ENCODE data around the gene COL5A3. TPM values are rescaled to one million over a fixed set of nuclear protein-coding genes. Genes with fewer than 3 reads are reported as not detected.

The COL5A3 gene
- total and polyA plus RNA-seq, 2 donors, result 1.6 to 10.7 TPM

DNA sequence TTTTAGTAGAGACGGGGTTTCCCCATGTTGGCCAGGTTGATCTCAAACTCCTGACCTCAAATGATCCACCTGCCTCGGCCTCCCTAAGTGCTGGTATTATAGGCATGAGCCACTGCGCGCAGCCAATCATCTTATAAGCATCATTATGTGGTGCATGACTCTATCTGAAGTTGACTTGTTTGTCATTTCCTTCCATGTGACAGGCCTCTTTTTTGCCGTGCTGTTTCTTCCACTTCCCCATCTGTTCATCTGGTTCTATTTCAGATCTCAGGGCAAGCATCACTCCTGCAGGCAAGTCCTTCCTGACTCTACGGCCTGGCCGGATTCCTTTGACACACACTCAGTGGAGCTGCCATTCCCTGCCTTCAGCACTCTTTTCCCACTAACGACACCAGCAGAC lies 15.2 kb downstream of the COL5A3 start:
- no peaks in the 10 kb centered on the region for H3K4me1 ChIP-seq (ENCODE audit: control insufficient read depth in 2 of 2, insufficient read depth in 2 of 2, low read length in 2 of 2)
- no peaks in the 10 kb centered on the region for H3K9me3 ChIP-seq (ENCODE audit: control insufficient read depth in 2 of 2, insufficient read depth in 1 of 2, low read length in 1 of 2)
- WGBS, result 74% methylated on average over 8 of the region's 8 CpGs
- no peak for DNase-seq (ENCODE audit: low read depth in 6 of 9, low spot score in 9 of 9)
- no peak overlapping the region for H3K27ac ChIP-seq (ENCODE audit: low read depth in 1 of 2, low read length in 1 of 2)
- peaks cover 0 to 9% of the 10 kb centered on the region in 2 donors for H3K27me3 ChIP-seq (ENCODE audit: control insufficient read depth in 2 of 2, insufficient read depth in 1 of 2, low read length in 1 of 2)
- H3K36me3 ChIP-seq (ENCODE audit: control insufficient read depth in 2 of 2, insufficient read depth in 2 of 2, low read length in 1 of 2), result no peaks in the 10 kb centered on the region
- H3K4me3 ChIP-seq (ENCODE audit: low read length in 2 of 2), result no peak overlapping the region

DNA sequence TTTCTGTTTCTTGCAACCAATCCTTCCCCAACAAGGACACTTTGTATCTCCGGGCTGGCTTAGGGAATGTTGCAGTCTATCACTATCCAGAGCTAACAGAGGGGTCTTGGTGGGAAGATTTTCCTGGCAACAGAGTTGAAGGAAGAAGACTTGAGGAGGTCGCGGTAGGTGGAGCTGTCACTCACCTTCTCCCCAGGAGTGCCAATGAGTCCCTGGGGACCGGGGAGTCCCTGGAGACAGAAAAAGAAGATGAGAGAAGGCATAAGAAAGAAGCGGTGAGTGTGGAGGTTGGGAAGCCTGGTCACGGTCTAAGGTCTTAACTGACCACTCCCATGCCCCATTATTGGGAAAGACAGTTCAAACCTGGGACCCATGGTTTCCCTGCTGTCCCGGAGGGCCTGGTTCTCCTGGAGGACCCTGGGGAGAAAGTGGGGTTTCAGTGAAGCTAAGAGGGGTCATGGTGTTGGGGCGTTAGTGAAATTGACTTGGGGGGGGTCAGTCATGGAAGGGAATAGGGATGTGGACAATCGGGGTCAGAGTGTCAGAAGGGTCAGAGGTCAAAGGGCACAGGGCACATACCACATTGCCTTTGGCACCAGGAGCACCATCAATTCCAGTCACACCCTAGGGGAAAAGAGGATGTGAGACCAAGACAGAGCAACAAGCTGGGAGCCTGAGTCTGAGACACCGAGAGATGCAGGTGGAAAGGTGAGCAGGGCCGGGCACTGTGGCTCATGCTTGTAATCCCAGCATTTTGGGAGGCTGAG lies 18.7 kb downstream of the COL5A3 start:
- Histone ChIP-seq H3K27ac (ENCODE audit: low read depth in 1 of 2, low read length in 1 of 2) (no peak overlapping the region), H3K27me3 (ENCODE audit: control insufficient read depth in 2 of 2, insufficient read depth in 1 of 2, low read length in 1 of 2) (peaks cover 0 to 6% of the 10 kb centered on the region in 2 donors), H3K9me3 (ENCODE audit: control insufficient read depth in 2 of 2, insufficient read depth in 1 of 2, low read length in 1 of 2) (no peaks in the 10 kb centered on the region), H3K4me3 (ENCODE audit: low read length in 2 of 2) (no peak overlapping the region), H3K4me1 (ENCODE audit: control insufficient read depth in 2 of 2, insufficient read depth in 2 of 2, low read length in 2 of 2) (no peaks in the 10 kb centered on the region), H3K36me3 (ENCODE audit: control insufficient read depth in 2 of 2, insufficient read depth in 2 of 2, low read length in 1 of 2) (no peaks in the 10 kb centered on the region)
- 79% methylated on average over 11 of the region's 11 CpGs for WGBS
- no peak for DNase-seq (ENCODE audit: low read depth in 6 of 9, low spot score in 9 of 9)

DNA sequence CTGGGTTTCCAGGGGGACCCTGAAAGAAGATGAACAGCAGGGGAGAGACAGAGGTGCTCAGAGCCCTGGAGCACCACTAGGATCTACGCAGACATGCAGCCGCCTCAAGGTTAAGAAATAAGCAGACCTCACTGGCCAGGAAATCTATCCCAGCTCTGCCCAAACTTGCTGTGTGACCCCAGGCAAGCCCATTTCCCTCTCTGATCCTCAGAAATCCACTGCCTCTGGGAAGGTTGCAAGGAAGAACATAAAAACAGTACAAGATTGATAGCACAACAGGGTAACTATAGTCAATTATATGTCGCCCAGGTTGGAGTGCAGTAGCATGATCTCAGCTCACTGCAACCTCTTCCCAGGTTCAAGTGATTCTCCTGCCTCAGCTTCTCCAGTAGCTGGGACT lies 20.8 kb downstream of the COL5A3 start:
- Histone ChIP-seq H3K36me3 (ENCODE audit: control insufficient read depth in 2 of 2, insufficient read depth in 2 of 2, low read length in 1 of 2) (no peaks in the 10 kb centered on the region), H3K9me3 (ENCODE audit: control insufficient read depth in 2 of 2, insufficient read depth in 1 of 2, low read length in 1 of 2) (no peaks in the 10 kb centered on the region), H3K4me3 (ENCODE audit: low read length in 2 of 2) (no peak overlapping the region), H3K27me3 (ENCODE audit: control insufficient read depth in 2 of 2, insufficient read depth in 1 of 2, low read length in 1 of 2) (no peaks in the 10 kb centered on the region), H3K27ac (ENCODE audit: low read depth in 1 of 2, low read length in 1 of 2) (no peak overlapping the region), H3K4me1 (ENCODE audit: control insufficient read depth in 2 of 2, insufficient read depth in 2 of 2, low read length in 2 of 2) (no peaks in the 10 kb centered on the region)
- no peak for DNase-seq (ENCODE audit: low read depth in 6 of 9, low spot score in 9 of 9)
- WGBS, result 95% methylated on average over 3 of the region's 3 CpGs

DNA sequence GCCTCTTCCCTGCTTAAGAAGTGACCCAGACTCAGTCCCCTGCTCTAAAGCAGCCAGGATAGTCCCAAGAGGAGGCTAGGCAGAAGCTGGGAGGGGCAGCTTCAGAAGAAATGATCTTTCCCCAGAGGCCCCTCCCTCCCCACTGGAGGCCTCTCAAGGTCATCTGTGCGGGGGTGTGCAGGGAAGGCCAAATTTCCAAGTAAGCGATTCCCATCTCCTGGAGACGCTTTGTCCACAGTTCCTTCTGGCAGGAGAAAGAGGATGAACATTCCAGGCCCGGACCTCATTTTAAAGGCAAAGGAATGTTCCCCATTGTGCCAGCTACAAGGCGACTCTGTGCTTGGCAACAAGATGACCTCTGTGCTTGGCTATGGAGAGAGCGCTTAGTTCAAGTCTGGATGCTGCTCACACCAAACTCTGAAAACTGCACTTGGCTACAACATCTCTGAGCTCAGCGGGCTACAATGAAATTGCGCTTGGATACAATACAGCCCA lies 23.5 kb downstream of the COL5A3 start:
- H3K27ac ChIP-seq (ENCODE audit: low read depth in 1 of 2, low read length in 1 of 2), result no peak overlapping the region

DNA sequence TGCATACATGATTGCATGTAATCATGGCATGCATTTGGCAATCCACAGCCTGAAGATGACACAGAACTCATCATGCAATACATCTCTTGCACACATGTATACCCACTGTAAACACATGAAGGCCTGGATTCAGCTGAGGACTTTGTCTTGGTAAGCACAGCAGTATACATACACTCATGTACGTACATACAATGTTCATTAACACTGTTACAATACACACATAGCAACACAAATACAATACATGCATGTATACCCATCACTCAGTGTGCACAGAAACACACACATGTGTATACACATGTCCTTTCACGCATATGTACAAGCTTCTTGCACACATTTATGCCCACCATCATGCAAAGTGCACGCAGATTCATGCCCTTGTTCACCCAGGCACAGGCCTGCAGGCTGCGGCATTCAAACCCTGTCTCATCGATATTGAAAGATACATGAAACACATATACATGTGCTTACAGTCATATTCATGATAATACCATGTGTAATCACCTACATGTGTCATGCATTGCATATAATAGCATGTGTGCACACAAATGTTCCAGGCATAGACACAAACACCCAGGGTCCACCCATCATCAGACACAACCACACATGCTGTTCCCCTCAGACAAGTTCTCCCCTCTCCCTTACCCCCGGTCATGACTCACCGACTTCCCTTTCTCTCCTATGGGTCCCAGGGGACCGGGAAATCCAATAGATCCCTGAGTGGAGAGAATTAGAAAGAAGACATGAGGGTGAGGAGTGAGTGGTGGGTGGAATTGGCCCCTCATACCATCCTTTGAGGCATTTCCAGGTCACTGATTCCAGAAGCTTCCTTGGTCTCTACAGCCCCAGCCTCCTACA lies 28.7 kb downstream of the COL5A3 start:
- WGBS, result 85% methylated on average over 8 of the region's 8 CpGs

More for the DNA sequence above, 23.5 kb downstream of the COL5A3 start:
- H3K27me3 ChIP-seq (ENCODE audit: control insufficient read depth in 2 of 2, insufficient read depth in 1 of 2, low read length in 1 of 2), result no peaks in the 10 kb centered on the region
- WGBS, result 69% methylated on average over 8 of the region's 8 CpGs
- no peak overlapping the region for H3K4me3 ChIP-seq (ENCODE audit: low read length in 2 of 2)
- H3K9me3 ChIP-seq (ENCODE audit: control insufficient read depth in 2 of 2, insufficient read depth in 1 of 2, low read length in 1 of 2), result no peaks in the 10 kb centered on the region
- H3K36me3 ChIP-seq (ENCODE audit: control insufficient read depth in 2 of 2, insufficient read depth in 2 of 2, low read length in 1 of 2), result no peaks in the 10 kb centered on the region
- DNase-seq (ENCODE audit: low read depth in 6 of 9, low spot score in 9 of 9), result no peak
- no peaks in the 10 kb centered on the region for H3K4me1 ChIP-seq (ENCODE audit: control insufficient read depth in 2 of 2, insufficient read depth in 2 of 2, low read length in 2 of 2)

DNA sequence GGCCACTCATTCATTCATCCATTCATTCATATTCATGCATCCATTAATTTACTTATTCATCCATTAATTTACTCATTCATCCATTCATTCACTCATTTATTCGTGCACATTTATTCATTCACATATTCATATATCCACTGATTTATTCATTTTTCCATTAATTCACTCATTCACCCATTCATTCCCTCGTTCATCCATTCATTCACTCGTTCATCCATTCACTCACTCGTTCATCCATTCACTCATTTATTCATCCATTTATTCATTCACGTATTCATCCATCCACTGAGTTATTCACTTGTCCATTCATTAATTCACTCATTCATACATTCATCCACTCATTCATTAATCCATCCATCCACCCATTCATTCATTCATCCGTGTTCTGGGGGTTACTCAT lies 38.2 kb downstream of the COL5A3 start:
- WGBS, result 89% methylated on average over 6 of the region's 6 CpGs
- H3K4me3 ChIP-seq (ENCODE audit: low read length in 2 of 2), result no peak overlapping the region
- H3K27me3 ChIP-seq (ENCODE audit: control insufficient read depth in 2 of 2, insufficient read depth in 1 of 2, low read length in 1 of 2), result peaks cover under 1 to 16% of the 10 kb centered on the region in 2 donors
- H3K36me3 ChIP-seq (ENCODE audit: control insufficient read depth in 2 of 2, insufficient read depth in 2 of 2, low read length in 1 of 2), result no peaks in the 10 kb centered on the region
- no peaks in the 10 kb centered on the region for H3K4me1 ChIP-seq (ENCODE audit: control insufficient read depth in 2 of 2, insufficient read depth in 2 of 2, low read length in 2 of 2)
- no peak for DNase-seq (ENCODE audit: low read depth in 6 of 9, low spot score in 9 of 9)
- H3K9me3 ChIP-seq (ENCODE audit: control insufficient read depth in 2 of 2, insufficient read depth in 1 of 2, low read length in 1 of 2), result no peaks in the 10 kb centered on the region
- H3K27ac ChIP-seq (ENCODE audit: low read depth in 1 of 2, low read length in 1 of 2), result no peak overlapping the region

More for the DNA sequence above, 28.7 kb downstream of the COL5A3 start:
- no peak for DNase-seq (ENCODE audit: low read depth in 6 of 9, low spot score in 9 of 9)
- H3K36me3 ChIP-seq (ENCODE audit: control insufficient read depth in 2 of 2, insufficient read depth in 2 of 2, low read length in 1 of 2), result no peaks in the 10 kb centered on the region
- H3K4me3 ChIP-seq (ENCODE audit: low read length in 2 of 2), result no peak overlapping the region
- H3K27ac ChIP-seq (ENCODE audit: low read depth in 1 of 2, low read length in 1 of 2), result no peak overlapping the region
- H3K4me1 ChIP-seq (ENCODE audit: control insufficient read depth in 2 of 2, insufficient read depth in 2 of 2, low read length in 2 of 2), result no peaks in the 10 kb centered on the region
- no peaks in the 10 kb centered on the region for H3K27me3 ChIP-seq (ENCODE audit: control insufficient read depth in 2 of 2, insufficient read depth in 1 of 2, low read length in 1 of 2)
- H3K9me3 ChIP-seq (ENCODE audit: control insufficient read depth in 2 of 2, insufficient read depth in 1 of 2, low read length in 1 of 2), result no peaks in the 10 kb centered on the region

DNA sequence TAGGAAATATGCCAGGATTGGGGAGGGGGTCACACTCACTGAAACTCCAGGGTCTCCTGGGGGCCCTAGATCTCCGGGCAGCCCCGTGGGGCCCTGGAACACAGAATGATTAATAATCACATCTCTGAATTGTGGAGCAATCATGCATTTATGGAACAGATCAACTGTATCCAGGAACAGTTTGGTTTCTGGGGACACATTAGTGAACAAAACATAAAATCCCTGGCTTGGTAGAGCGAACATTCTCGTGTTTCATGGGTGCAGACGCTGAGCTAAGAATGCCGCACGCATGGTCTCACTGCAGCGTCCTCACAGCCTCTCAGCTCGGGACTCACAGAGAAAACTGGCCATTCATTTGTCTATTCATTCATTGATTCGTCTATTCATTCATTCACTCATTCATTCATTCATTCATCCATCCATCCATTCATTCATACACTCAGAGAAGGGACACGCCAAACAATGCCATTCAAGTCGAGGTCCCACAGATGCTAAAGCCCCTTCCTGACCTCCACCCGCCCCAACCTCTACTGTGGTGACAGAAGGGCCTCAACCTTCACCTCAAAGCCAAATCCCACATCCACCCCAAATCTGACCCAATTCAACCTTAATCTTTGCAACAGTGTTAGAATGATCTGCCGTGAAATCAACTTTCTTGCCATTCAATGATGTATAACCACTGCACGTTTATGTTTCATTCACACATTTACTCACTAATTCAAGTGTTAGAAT lies 39.0 kb downstream of the COL5A3 start:
- Histone ChIP-seq H3K27me3 (ENCODE audit: control insufficient read depth in 2 of 2, insufficient read depth in 1 of 2, low read length in 1 of 2) (peaks cover 5 to 24% of the 10 kb centered on the region in 2 donors), H3K4me1 (ENCODE audit: control insufficient read depth in 2 of 2, insufficient read depth in 2 of 2, low read length in 2 of 2) (no peaks in the 10 kb centered on the region), H3K36me3 (ENCODE audit: control insufficient read depth in 2 of 2, insufficient read depth in 2 of 2, low read length in 1 of 2) (no peaks in the 10 kb centered on the region), H3K27ac (ENCODE audit: low read depth in 1 of 2, low read length in 1 of 2) (no peak overlapping the region), H3K9me3 (ENCODE audit: control insufficient read depth in 2 of 2, insufficient read depth in 1 of 2, low read length in 1 of 2) (no peaks in the 10 kb centered on the region), H3K4me3 (ENCODE audit: low read length in 2 of 2) (no peak overlapping the region)
- DNase-seq (ENCODE audit: low read depth in 6 of 9, low spot score in 9 of 9), result no peak
- 76% methylated on average over 15 of the region's 15 CpGs for WGBS

DNA sequence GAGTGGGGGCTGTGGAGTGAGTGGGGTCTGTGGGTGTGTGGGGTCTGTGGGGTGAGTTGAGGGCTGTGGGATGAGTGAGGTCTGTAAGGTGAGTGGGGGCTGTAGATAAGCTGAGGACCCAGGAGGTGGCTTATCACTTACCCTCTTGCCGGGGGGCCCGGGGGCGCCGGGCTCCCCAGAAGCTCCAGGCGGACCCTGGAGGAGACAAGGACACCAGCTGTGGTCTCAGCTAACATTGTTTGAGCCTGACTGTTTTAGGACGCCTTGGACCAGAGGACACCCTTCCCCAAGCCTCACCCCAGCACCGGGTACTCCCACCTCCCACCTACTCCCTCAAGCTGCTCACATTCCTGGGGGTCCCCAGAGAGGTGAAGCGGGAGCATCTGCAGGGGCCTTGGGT lies 39.8 kb downstream of the COL5A3 start:
- H3K27ac ChIP-seq (ENCODE audit: low read depth in 1 of 2, low read length in 1 of 2), result no peak overlapping the region
- H3K4me1 ChIP-seq (ENCODE audit: control insufficient read depth in 2 of 2, insufficient read depth in 2 of 2, low read length in 2 of 2), result no peaks in the 10 kb centered on the region
- peaks cover 10 to 32% of the 10 kb centered on the region in 2 donors for H3K27me3 ChIP-seq (ENCODE audit: control insufficient read depth in 2 of 2, insufficient read depth in 1 of 2, low read length in 1 of 2)
- no peaks in the 10 kb centered on the region for H3K9me3 ChIP-seq (ENCODE audit: control insufficient read depth in 2 of 2, insufficient read depth in 1 of 2, low read length in 1 of 2)
- WGBS, result 81% methylated on average over 8 of the region's 8 CpGs
- H3K4me3 ChIP-seq (ENCODE audit: low read length in 2 of 2), result no peak overlapping the region
- H3K36me3 ChIP-seq (ENCODE audit: control insufficient read depth in 2 of 2, insufficient read depth in 2 of 2, low read length in 1 of 2), result no peaks in the 10 kb centered on the region
- DNase-seq (ENCODE audit: low read depth in 6 of 9, low spot score in 9 of 9), result no peak

DNA sequence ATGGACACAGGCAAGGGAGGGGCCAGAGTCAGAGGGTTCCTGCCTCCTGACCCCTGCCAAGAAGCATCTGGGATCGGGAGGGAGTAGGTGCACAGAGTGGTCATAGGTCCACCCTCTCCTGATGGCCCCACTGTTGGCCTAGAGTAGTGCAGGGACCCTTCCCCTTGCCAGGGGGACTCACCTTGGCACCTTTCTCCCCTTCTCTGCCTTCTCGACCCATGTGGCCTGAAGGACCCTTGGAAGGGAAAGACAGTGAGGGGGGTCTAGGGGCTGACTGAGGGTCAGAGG lies 40.7 kb downstream of the COL5A3 start:
- DNase-seq (ENCODE audit: low read depth in 6 of 9, low spot score in 9 of 9), result no peak
- no peak overlapping the region for H3K27ac ChIP-seq (ENCODE audit: low read depth in 1 of 2, low read length in 1 of 2)
- H3K36me3 ChIP-seq (ENCODE audit: control insufficient read depth in 2 of 2, insufficient read depth in 2 of 2, low read length in 1 of 2), result no peaks in the 10 kb centered on the region
- no peaks in the 10 kb centered on the region for H3K9me3 ChIP-seq (ENCODE audit: control insufficient read depth in 2 of 2, insufficient read depth in 1 of 2, low read length in 1 of 2)
- no peak overlapping the region for H3K4me3 ChIP-seq (ENCODE audit: low read length in 2 of 2)
- 88% methylated on average over 2 of the region's 2 CpGs for WGBS
- H3K4me1 ChIP-seq (ENCODE audit: control insufficient read depth in 2 of 2, insufficient read depth in 2 of 2, low read length in 2 of 2), result no peaks in the 10 kb centered on the region
- H3K27me3 ChIP-seq (ENCODE audit: control insufficient read depth in 2 of 2, insufficient read depth in 1 of 2, low read length in 1 of 2), result peaks cover 10 to 37% of the 10 kb centered on the region in 2 donors
